Left renal pelvis (tissue), 4 donors: ENCODE measurements around the gene TSC22D3. TPM values are rescaled to one million over a fixed set of nuclear protein-coding genes. Genes with fewer than 3 reads are reported as not detected.
"Not testable (repeated sequence)": the region's sequence is repeated elsewhere in the genome, so short reads cannot be mapped to it uniquely, and the experiment has no call there.

Experiments
- DNase-seq, 4 donors: peaks; one replicate each; pipeline ENCODE4 v3.0.0-alpha.2; 2013; ENCODE audit warnings: low read depth in 4 of 4, low spot score in 3 of 4
- polyA plus RNA-seq, 4 donors: library from polyadenylated mRNA; unstranded; fragments of 120-200 nt; gene quantifications; one replicate each; pipeline ENCODE4 v1.2.1, GENCODE V29; 2013; ENCODE audit not compliant: insufficient read length in 4 of 4

TSC22D3 gene
- polyA plus RNA-seq, 4 donors, result 72.8 to 127 (median 113) TPM

- DNase-seq, result no peak
Measured at GRCh38 chrX:107713543-107714205, 61.9 kb downstream of the TSC22D3 start.

GRCh38 chrX:107713203-107713542 is 62.4 kb downstream of the TSC22D3 start:
- DNase-seq, result no peak

- no peak for DNase-seq
Measured at GRCh38 chrX:107712231-107713202, 63.1 kb downstream of the TSC22D3 start.

GRCh38 chrX:107711521-107712181 is 63.9 kb downstream of the TSC22D3 start:
- no peak for DNase-seq

- DNase-seq, result no peak
Measured at GRCh38 chrX:107710617-107711391, 64.8 kb downstream of the TSC22D3 start.

GRCh38 chrX:107709266-107709806 is 66.3 kb downstream of the TSC22D3 start:
- no peak for DNase-seq

GRCh38 chrX:107708762-107709161 is 66.8 kb downstream of the TSC22D3 start:
- DNase-seq, result no peak

GRCh38 chrX:107707866-107708265 is 67.7 kb downstream of the TSC22D3 start:
- no peak for DNase-seq

- no peak for DNase-seq
Measured at GRCh38 chrX:107706309-107706708, 69.3 kb downstream of the TSC22D3 start.

- no peak for DNase-seq
Measured at GRCh38 chrX:107704587-107704986, 71.0 kb downstream of the TSC22D3 start.

GRCh38 chrX:107704181-107704580 is 71.4 kb downstream of the TSC22D3 start:
- DNase-seq, result no peak

- no peak for DNase-seq
Measured at GRCh38 chrX:107701493-107702121, 74.0 kb downstream of the TSC22D3 start.

GRCh38 chrX:107700790-107701189 is 74.8 kb downstream of the TSC22D3 start:
- DNase-seq, result no peak

- no peak for DNase-seq
Measured at GRCh38 chrX:107700317-107700774, 75.2 kb downstream of the TSC22D3 start.

GRCh38 chrX:107699616-107700015 is 76.0 kb downstream of the TSC22D3 start:
- no peak for DNase-seq

GRCh38 chrX:107691024-107691448 is 84.6 kb downstream of the TSC22D3 start:
- no peak for DNase-seq

- DNase-seq, result no peak
Measured at GRCh38 chrX:107687445-107687844, 88.1 kb downstream of the TSC22D3 start.

- DNase-seq, result no peak
Measured at GRCh38 chrX:107686792-107687191, 88.8 kb downstream of the TSC22D3 start.

- DNase-seq, result no peak
Measured at GRCh38 chrX:107686026-107686425, 89.6 kb downstream of the TSC22D3 start.

- not testable (repeated sequence) for DNase-seq
Measured at GRCh38 chrX:107685586-107685985, 90.0 kb downstream of the TSC22D3 start.
